Measurements from ENCODE around the gene ARMH4. TPM values are rescaled to one million over a fixed set of nuclear protein-coding genes. Genes with fewer than 3 reads are reported as not detected.

The ARMH4 gene
- total and polyA plus RNA-seq, 7 donors = 0.17 to 3.2 (median 0.74) TPM

- no peaks in the 10 kb centered on the region for H3K9me3 ChIP-seq
- no peaks in the 10 kb centered on the region for H3K27me3 ChIP-seq (ENCODE audit: insufficient read depth in 3 of 3, low read length in 2 of 3)
- H3K36me3 ChIP-seq (ENCODE audit: insufficient read depth in 1 of 2, low read depth in 1 of 2) = no peaks in the 10 kb centered on the region
- no peaks in the 10 kb centered on the region for H3K4me1 ChIP-seq
- intact Hi-C loops (cut with DNase I) = no loop called here
- no peak for TF ChIP-seq CTCF (IDR thresholded peaks at IDR 0.05)
- no peak for ATAC-seq
- H3K27ac ChIP-seq = no peak overlapping the region
- H3K4me3 ChIP-seq = no peak overlapping the region
- WGBS, 3 donors = 37 to 50% (median 49%) methylated on average over 6 of the region's 6 CpGs
- DNase-seq = no peak
These were observed 164.3 kb downstream of the ARMH4 start for GRCh38 chr14:57987596-57988300.

- no peak for TF ChIP-seq CTCF (IDR thresholded peaks at IDR 0.05)
- no peaks in the 10 kb centered on the region for H3K36me3 ChIP-seq (ENCODE audit: insufficient read depth in 1 of 2, low read depth in 1 of 2)
- H3K4me3 ChIP-seq = no peak overlapping the region
- H3K27me3 ChIP-seq (ENCODE audit: insufficient read depth in 3 of 3, low read length in 2 of 3) = no peaks in the 10 kb centered on the region
- intact Hi-C loops (cut with DNase I) = no loop called here
- no peak for ATAC-seq
- 88 to 91% (median 91%) methylated on average over 1 of the region's 1 CpG for WGBS, 3 donors
- no peak for DNase-seq
- H3K4me1 ChIP-seq = no peaks in the 10 kb centered on the region
- no peaks in the 10 kb centered on the region for H3K9me3 ChIP-seq
- H3K27ac ChIP-seq = no peak overlapping the region
These were observed 165.0 kb downstream of the ARMH4 start for GRCh38 chr14:57987051-57987450.

- Histone ChIP-seq H3K4me3 (no peak overlapping the region), H3K27me3 (ENCODE audit: insufficient read depth in 3 of 3, low read length in 2 of 3) (no peaks in the 10 kb centered on the region), H3K4me1 (no peaks in the 10 kb centered on the region), H3K27ac (no peak overlapping the region), H3K36me3 (ENCODE audit: insufficient read depth in 1 of 2, low read depth in 1 of 2) (no peaks in the 10 kb centered on the region), H3K9me3 (no peaks in the 10 kb centered on the region)
- DNase-seq (no peak), ATAC-seq (no peak)
- WGBS, 3 donors = 29 to 39% (median 30%) methylated on average over 8 of the region's 8 CpGs
- TF ChIP-seq CTCF (IDR thresholded peaks at IDR 0.05) = no peak
- intact Hi-C loops (cut with DNase I) = no loop called here
These were observed 169.0 kb downstream of the ARMH4 start for GRCh38 chr14:57982804-57983634.

- no peak for ATAC-seq
- Histone ChIP-seq H3K9me3 (no peaks in the 10 kb centered on the region), H3K4me3 (no peak overlapping the region), H3K27me3 (ENCODE audit: insufficient read depth in 3 of 3, low read length in 2 of 3) (no peaks in the 10 kb centered on the region), H3K4me1 (no peaks in the 10 kb centered on the region), H3K36me3 (ENCODE audit: insufficient read depth in 1 of 2, low read depth in 1 of 2) (no peaks in the 10 kb centered on the region), H3K27ac (no peak overlapping the region)
- no peak for TF ChIP-seq CTCF (IDR thresholded peaks at IDR 0.05)
- intact Hi-C loops (cut with DNase I) = no loop called here
- no peak for DNase-seq
- whole genome bisulfite sequencing, 3 donors = 59 to 75% (median 62%) methylated on average over 12 of the region's 12 CpGs
These were observed 170.0 kb downstream of the ARMH4 start for GRCh38 chr14:57981817-57982560.

All from psoas muscle (tissue), 8 donors.